GM12875 (cell line): ENCODE data around the gene MAP3K4.
A peak's percentile ranks its signal among the peaks of the same experiment; 100 is the strongest.

ENCODE experiments used
- H3K4me3 ChIP-seq: one replicate; pipeline ENCODE4 v1.5.1; 2011; ENCODE audit warnings: low read depth, low read length, control low read depth
- TF ChIP-seq, protein P1 (sequence below): IDR thresholded peaks from 2 replicates; pipeline ENCODE4 v1.5.1; 2011; ENCODE audit warnings: low read depth, mild to moderate bottlenecking, control low read depth, inconsistent platforms, low read length, moderate library complexity, borderline replicate concordance; ENCODE audit not compliant: insufficient read depth

The MAP3K4 gene

DNA sequence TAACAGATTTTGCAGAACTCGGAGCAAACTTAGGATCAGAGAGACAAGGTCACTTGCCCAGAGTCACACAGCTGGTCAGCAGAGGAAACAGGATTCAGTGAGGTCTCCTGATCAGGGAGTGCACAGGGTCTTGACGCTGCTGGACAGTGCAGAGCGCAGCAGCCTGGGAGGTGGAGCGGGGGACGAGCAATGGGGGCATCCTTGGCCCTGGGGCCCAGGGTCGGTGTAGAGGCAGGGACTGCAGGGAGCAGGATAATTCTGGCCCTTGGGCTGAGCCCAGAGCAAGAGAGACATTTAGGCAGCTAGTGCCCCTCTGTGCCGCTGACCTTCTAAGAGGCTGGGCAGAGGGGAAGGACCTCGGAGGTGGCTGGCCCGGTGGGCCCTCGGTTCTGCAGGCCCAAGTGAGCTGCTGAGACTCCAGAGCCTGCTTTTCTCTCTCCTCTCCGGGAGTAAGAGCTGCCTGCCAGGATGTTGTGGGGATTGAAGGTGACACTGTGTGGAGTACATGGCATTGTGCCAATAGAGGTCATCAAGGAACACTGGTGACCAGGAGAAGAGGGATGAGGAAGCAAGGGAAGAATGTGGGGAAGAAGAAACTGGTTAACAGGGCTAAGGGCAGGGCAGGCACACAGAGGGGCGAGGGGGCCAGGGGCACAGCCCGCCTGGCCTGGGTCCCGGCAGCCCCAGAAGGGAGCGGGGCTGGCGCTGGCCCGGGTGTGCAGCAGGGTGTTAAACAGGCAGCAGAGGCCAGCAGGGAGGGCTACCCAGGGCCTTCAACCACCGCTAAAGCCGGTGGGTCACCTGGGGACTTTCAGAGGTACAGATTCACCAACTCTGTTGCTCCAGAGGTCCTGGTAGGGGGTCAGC, 160.3 kb downstream of the MAP3K4 start:
- no peak overlapping the region for H3K4me3 ChIP-seq
- TF ChIP-seq, protein P1, sequence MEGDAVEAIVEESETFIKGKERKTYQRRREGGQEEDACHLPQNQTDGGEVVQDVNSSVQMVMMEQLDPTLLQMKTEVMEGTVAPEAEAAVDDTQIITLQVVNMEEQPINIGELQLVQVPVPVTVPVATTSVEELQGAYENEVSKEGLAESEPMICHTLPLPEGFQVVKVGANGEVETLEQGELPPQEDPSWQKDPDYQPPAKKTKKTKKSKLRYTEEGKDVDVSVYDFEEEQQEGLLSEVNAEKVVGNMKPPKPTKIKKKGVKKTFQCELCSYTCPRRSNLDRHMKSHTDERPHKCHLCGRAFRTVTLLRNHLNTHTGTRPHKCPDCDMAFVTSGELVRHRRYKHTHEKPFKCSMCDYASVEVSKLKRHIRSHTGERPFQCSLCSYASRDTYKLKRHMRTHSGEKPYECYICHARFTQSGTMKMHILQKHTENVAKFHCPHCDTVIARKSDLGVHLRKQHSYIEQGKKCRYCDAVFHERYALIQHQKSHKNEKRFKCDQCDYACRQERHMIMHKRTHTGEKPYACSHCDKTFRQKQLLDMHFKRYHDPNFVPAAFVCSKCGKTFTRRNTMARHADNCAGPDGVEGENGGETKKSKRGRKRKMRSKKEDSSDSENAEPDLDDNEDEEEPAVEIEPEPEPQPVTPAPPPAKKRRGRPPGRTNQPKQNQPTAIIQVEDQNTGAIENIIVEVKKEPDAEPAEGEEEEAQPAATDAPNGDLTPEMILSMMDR: no peak

DNA sequence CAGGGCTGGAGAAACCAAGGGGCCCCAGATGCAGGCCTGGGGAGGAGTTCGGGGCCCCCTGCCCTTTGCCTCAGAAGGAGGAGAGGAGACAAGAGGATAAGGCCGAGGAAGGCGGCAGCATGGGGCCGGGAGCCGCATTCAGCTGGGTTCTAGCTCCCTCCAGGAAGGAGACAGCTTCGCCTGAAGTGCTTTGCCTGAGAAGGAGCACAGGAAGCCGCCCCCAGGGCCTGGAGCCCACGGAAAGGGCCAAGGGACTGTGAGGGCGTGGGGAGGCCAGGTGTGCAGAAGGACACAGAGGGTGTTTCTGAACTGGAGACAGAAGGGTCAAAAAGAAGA, 160.9 kb downstream of the MAP3K4 start:
- TF ChIP-seq, protein P1: no peak
- no peak overlapping the region for H3K4me3 ChIP-seq

DNA sequence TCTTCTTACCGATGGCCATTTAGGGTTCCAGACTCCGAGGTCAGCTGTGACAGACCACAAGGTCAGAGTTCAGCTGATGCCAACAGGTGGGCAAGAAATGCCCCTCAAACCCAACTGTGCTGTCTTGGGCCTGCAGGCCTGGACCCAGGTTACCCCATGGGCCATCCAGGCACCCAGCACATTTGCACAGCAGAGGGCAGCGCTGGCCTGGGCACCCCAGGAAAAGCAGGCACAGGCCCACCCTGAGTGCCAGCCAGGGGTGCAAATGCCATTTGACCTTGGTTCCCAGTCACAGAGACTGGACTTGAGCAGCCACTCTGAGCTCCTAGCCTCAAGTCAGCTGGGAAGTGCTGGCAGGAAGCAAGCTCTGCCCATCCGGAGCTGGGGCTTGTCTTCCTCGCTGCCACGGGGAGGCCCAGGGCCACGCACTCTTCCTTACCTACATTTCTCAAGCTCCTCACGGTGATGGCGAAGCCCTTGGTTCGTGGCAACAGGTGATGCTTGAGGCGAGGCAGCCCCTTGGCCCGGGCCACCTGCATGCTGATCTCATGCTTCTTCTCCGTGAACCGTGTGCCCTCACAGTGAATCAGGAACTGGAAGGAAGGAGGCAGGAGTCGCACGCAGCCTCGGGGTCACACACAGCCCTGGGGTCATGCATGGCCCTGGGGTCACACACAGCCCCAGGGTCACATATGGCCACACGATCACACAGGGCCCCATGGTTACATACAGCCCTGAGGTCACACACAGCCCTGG, 161.5 kb downstream of the MAP3K4 start:
- TF ChIP-seq, protein P1: peak; percentile 45; the same call in 1 of the 2 replicates
- no peak overlapping the region for H3K4me3 ChIP-seq

DNA sequence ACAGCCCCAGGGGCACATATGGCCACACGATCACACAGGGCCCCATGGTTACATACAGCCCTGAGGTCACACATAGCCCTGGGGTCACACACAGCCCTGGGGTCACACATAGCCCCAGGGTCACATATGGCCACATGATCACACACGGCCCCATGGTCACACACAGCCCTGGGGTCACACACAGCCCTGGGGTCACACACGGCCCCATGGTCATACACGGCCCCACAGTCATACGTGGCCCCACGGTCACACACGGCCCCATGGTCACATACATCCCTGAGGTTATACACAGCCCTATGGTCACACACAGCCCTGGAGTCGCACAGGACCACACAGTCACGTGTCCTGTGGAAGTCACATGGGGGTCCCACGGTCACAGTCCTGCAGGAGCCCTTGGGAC, 162.2 kb downstream of the MAP3K4 start:
- H3K4me3 ChIP-seq: no peak overlapping the region
- TF ChIP-seq, protein P1: no peak

DNA sequence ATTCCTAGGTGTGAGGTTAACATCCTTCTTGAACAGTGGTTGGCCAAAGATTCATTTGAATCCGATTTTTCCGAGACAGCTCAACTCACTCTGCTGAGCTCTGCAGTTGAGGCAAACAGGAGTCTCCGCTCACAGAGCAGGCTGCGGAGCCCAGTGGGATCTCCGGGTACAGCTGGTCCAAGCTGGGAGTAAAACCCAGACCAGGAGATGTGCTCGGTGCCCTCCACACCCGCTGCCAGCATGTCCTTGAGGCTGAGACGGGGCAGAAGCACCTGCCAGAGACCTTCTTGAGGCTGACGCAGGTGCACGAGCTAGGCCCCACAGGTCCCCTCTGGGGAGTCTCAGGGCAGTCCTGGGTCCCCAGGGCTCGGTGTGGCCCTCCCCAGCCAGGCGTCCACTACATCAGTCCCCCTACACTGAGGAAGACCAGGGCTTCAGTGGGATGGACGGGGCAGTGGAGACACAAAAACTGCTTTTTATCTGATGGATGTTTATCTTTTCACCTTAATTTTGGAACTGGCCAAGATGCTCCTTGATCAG, 163.3 kb downstream of the MAP3K4 start:
- no peak overlapping the region for H3K4me3 ChIP-seq
- TF ChIP-seq, protein P1: no peak

DNA sequence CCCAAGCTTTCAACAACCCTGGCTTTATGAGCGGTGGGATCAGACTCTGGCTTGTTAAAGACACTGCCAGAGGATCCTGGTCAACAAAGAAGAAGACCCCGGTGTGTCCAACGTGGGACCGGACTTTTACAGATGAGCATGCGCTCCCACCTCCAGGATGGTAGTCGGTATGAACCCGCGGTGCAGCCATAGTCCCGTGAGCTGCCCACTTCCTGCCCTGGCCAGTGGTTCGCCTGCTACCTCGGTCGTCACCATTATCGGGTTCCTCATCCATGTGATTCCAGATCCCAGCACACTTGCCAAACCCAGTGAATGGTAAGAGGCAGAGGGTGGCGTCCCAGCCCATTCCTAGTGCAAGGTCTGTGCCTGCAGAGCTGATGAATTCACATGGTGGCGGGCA, 169.6 kb downstream of the MAP3K4 start:
- no peak overlapping the region for H3K4me3 ChIP-seq
- TF ChIP-seq, protein P1: no peak
